Nucleus accumbens (tissue), 56 donors: ENCODE results near the gene SLC26A1.

Source experiments
- DNase-seq, 56 donors: peaks; one replicate each; lab custom pipeline; 2025; lab: John Stamatoyannopoulos, UW

The SLC26A1 gene

DNA sequence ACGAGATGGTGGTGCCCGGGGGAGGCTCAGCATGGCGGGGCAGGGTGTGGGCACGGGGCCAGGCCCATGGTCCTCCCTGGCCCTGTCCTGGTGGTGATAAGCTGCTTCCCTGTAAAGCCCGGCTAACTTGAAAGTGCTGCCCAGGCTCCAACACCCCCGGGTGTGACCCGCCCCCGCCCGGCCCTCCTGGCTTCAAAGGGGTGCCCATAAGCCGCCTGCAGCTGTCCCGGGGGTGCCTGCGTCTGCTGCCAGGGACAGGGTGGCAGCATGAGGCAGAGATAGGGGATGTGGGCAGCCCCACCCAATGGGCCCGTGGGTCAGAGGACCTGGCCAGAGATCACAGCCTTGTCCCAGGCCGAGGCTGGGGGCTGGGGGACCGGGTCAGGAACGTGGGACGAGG is 36.3 kb upstream of the SLC26A1 start:
- no peak for DNase-seq

DNA sequence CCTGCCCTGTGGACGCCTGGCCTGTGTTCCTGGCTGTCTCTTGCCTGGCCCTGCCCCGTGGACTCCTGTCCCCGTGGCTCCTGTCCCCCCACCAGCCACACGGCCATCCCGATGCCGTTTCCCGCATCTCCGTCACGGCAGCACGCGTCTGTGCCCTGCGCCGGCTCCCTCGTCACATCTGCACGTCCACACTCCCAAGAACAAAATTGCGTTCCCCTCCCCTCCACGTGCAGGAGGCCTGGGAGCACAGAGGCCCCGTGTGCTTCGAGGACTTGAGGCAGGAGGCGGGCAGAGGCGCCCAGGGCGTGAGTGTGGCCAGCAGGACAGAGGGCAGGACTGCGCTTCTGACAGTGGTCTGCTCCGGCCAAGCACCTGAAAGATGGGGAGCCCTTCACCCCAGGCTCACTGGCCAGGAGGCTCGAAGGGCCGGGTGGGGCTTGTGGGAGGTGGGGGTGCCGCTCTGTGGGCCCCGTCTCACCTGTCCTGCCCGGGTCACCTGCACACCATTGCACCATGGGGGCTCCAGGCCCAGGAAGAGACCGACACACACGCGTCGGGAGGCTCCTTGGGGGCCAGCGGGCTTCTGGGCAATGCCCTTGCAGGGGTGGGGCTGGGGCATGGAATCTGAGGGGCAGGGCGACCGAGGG is 35.5 kb upstream of the SLC26A1 start:
- DNase-seq: no peak

DNA sequence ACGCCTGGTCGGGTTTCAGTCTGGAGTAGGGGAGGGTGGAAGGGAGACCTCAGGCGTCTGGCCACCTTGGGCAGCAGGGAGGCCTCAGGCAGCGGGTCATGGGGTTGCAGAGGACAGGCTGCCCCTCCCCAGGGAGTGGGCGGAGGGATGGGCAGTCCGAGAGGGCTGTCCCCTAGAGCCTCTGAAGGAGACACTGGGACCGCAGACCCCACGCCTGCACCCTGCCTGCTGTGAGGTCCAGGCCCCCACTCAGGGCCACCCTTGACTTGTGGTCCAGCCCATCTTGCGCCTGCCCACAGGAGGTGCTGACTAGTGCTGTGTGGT is 34.7 kb upstream of the SLC26A1 start:
- DNase-seq: no peak

DNA sequence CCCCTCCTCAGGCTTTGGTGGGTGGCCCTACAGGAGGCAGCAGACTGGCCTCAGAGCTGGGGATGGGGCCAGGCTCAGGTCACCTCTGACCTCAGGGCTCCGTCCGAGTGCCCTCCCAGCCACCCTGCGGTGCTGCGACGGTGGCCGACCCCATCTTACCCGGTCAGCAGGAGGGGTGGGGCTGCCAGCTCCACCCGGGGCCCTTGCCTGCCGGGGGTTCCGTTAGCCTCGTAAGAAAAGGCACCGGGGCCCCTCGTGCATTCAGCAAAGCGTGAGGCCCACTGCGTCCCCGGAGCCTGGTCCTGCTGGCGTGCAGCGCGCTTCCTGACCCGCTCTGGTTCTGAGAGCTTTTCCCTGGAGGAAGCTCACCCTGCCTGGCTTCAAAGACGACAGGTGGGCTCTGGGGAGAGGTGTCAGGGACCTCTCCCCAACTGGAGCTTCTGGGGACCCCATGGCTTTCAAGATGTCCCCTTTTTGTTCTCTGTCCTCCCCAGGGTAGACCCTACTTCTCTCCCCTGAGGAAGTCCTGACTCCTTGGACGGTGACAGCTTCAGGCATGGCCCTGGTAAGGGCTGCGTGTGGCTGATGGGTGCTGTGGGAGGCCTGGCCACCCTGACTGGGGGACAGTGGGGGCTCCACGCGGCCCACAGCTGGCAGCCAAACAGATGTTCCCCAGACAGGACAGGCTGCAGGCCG is 34.2 kb upstream of the SLC26A1 start:
- no peak for DNase-seq

DNA sequence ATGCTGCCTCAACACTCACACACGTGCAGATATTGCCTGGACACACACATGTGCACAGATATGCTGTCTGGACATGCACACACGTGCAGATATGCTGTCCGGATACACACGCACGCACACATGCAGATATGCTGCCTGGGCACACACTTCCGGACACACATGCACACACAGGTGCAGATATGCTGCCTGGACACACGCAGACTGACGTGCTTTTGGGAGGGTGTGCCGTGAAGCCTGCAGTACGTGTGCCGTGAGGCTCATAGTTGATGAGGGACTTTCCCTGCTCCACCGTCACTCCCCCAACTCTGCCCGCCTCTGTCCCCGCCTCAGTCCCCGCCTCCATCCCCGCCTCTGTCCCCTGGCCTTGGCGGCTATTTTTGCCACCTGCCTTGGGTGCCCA is 32.9 kb upstream of the SLC26A1 start:
- no peak for DNase-seq

DNA sequence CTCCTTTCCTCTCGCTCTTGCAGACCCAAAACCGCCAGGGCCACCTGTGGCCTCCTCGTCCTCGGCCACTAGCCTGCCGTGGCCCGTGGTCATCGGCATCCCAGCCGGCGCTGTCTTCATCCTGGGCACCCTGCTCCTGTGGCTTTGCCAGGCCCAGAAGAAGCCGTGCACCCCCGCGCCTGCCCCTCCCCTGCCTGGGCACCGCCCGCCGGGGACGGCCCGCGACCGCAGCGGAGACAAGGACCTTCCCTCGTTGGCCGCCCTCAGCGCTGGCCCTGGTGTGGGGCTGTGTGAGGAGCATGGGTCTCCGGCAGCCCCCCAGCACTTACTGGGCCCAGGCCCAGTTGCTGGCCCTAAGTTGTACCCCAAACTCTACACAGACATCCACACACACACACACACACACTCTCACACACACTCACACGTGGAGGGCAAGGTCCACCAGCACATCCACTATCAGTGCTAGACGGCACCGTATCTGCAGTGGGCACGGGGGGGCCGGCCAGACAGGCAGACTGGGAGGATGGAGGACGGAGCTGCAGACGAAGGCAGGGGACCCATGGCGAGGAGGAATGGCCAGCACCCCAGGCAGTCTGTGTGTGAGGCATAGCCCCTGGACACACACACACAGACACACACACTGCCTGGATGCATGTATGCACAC is 31.8 kb upstream of the SLC26A1 start:
- DNase-seq: no peak

DNA sequence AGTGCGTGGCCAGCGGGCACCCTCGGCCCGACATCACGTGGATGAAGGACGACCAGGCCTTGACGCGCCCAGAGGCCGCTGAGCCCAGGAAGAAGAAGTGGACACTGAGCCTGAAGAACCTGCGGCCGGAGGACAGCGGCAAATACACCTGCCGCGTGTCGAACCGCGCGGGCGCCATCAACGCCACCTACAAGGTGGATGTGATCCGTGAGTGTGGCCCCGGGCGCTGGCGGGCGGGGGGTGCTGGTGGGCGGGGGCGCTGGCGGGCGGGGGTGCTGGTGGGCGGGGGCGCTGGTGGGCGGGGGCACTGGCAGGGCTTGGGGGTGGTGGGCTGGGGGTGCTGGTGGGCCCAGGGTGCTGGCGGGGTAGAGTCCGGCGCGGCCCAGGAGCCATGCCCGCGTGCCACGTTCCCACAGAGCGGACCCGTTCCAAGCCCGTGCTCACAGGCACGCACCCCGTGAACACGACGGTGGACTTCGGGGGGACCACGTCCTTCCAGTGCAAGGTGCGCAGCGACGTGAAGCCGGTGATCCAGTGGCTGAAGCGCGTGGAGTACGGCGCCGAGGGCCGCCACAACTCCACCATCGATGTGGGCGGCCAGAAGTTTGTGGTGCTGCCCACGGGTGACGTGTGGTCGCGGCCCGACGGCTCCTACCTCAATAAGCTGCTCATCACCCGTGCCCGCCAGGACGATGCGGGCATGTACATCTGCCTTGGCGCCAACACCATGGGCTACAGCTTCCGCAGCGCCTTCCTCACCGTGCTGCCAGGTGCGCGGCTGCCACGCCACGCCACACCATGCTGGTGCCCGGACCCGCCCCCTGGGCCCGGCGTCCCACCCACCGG is 30.9 kb upstream of the SLC26A1 start:
- no peak for DNase-seq

DNA sequence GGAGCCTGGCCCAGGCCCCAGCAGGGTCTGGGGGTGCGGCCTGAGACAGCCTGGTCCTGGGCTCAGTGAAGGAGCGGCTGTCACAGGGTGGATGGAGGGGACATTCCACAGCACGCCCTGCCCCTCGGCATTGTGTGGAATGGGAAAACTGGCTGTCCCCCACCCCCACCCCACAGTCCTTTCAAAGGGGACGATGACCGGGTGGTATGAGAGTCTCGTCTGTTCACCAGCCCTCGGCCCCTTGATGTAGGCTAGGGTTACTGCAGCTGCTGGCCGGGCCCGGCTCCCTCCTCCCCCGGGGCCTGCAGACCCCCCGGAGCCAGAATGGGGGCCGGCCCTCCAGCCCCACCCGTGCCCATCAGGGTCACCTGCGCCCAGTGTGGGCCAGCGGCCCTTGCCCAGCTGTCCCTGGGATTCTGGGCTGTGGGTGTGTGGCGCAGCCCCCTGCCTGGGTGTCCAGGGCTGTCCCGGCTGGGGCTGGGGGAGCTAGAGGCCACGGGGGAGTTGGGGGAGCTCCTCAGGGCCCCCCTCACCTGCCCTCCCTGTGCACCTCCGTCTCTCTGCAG is 30.0 kb upstream of the SLC26A1 start:
- no peak for DNase-seq

DNA sequence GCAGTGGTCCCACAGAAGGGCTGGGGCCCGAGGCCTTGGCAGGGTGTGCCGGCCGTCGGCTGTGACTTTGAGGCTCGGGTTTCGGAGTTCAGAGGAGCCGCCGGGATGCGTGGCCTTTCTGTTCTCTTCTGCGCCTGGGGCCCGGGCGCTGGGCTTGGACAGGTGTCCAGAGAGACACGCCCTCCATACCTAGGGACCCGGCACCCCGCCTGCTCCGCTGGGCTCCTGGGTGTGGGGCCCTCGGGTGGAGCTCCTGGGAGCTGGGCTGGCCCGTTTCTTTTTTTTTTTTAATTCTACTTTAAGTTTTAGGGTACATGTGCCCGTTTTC is 29.5 kb upstream of the SLC26A1 start:
- no peak for DNase-seq

DNA sequence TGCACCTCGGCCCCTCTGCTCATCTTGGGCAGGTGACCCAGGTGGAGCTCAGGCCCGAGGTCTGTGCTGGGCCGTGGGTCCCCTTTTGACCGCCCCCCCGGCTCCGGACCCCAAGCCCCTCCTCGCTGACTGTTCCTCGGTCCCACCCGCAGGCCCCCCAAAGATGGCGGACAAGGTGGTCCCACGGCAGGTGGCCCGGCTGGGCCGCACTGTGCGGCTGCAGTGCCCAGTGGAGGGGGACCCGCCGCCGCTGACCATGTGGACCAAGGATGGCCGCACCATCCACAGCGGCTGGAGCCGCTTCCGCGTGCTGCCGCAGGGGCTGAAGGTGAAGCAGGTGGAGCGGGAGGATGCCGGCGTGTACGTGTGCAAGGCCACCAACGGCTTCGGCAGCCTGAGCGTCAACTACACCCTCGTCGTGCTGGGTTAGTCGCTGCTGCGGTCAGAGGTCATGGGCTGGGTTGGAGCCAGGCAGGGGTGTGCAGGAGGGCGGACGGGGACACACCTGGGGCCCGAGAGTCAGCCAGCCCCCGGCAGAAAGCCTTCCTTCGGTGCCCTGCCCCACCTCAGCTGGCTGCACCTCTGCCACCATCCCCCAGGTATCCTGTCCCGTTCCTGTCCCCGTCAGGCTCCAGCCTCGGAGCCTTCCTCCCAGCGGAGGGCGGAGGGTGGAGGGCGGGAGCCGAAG is 29.0 kb upstream of the SLC26A1 start:
- no peak for DNase-seq

DNA sequence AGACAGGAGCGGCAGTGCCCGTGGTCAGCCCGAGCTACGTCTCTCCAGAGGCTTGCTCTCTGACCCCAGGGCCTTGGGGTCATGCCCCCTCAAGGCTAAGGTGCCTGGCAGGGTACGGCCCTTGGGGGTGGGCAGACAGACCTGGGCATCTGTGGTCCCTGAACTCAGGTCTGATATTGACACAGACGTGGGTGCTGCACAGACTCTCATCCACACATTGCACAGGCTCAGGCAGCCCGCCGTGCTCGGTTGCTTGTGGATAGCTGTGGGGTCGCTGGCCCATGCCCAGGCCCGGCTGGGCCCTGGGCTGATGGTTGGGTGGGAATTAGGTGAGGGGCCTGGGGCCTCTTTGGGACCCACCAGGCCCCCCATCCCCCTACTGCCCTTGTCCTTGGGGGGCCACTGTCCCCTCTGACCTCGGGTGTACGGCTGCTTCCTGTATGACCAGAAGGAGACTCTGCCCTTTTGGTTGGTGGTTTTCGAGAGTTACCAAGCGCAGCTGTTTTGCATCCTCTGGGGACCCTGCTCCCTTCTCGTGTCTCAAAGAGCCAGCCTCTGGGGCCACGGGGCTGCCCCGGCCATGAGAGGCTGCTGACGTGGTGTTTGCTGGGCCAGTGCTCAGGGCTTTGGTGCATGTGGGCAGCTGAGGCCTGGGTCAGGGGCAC is 28.3 kb upstream of the SLC26A1 start:
- no peak for DNase-seq

DNA sequence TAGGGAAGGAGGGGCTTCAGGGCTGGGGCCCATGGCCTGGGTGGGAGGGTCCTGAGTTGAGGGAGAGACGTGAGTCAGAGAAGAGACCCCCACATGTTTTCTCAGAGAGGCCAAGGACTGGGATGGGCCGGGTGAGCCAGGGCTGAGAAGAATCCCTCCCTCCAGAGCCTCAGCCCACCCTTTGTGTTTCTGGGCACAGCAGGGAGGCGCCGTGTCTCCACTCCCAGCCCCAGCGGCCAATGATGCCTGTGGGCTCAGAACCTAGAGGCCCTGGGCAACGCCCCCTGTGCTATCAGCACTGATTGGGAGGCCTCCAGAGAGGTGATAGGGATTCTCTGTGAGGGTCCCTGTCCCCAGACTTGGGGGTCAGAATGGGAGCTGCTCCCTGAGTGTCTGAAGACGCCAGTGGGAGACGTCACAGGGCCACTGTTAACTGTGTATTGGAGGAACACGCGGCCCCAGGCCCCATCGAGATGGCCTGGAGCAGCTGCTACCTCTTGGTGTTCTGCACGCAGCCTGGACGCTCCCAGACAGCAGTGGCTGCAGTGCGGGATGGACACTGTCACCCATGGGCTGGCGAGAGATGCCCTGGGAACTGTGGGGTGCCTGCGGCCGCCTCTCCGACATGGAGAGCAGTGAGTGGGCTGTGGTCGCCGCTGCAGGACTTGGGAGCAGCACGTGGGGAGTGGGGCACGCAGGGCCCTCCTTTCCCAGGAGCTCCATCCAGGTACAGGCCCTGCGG is 26.7 kb upstream of the SLC26A1 start:
- no peak for DNase-seq

DNA sequence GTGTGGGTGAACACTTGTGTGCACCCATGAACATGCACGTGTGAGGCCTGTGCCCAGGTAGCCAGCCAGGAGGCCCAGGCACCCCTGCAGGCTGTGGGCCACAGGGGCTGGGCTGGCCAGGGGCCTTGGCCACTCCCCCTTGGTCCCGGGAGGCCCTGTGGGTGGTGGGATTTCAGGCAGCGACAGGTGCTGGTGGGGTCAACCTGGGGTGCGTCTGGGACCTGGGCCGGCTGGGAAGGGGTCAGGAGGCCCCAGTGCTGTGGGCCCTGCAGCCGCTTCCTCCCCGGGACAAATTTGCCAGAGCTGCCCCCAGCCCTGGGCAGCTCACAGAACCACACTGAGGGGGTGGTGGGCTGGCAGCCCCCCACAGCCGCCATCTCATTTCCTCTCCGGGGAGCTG is 26.1 kb upstream of the SLC26A1 start:
- DNase-seq: no peak

DNA sequence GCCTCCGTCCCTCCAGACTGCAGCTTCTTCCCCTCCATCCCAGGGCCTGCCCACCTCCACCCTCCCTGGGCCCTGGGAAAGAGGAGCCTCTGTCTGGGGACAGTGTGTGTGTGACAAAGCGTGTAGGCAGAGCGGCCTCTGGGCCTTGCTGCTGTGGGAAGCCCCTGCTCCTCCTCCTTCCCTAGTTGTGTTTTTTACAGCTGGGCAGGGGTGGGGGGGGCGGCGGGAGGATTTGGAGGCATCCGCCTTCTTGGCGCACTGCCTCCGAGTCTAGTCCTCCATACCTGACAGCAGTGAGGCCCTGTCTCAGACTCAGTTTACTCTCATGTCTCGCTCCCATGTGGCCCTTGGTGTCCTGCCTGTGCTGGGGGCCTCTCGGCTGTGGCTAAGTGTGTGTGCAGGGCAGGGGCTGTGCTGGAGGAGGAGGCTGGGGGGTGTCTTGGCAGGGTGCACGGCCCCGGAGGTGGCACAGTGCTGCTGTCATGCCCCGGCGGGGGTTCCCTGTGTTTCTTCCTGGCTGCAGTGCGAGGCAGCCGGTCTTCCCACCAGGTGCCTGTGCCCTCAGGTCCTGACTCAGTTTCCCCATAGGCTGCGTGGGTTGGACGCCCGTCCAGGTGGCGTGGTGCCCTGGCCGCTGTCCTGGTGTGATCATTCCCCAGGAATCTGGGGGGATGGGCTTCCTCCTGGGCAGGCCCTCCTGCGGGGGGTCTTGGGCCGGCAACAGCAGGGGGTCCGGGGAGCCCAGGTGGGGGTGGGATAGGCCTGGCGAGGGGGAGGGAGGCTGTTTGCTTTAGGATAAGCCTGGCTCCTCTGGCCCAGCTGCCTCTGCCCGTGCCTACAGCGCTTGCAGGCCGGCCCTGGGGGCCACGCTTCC is 25.2 kb upstream of the SLC26A1 start:
- no peak for DNase-seq

DNA sequence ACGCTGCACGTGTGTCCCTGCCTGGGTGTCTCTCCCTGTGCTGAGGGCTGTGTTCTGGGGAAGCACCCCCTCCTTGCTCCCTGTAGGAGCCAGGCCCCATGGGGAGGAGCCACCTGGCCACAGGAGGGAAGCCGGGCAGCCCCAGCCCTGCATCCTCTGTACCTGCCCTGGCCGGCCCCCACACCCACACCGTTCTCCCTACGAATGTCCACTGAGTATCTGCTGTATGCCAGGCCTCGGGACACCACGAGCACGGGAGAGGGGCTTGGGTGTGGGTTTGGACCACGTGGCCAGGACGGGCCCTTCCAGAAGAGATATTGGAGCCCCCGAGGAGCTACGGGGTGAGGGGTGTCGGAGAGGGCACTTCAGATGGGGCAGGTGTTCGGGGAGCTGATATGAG is 24.5 kb upstream of the SLC26A1 start:
- DNase-seq: no peak

DNA sequence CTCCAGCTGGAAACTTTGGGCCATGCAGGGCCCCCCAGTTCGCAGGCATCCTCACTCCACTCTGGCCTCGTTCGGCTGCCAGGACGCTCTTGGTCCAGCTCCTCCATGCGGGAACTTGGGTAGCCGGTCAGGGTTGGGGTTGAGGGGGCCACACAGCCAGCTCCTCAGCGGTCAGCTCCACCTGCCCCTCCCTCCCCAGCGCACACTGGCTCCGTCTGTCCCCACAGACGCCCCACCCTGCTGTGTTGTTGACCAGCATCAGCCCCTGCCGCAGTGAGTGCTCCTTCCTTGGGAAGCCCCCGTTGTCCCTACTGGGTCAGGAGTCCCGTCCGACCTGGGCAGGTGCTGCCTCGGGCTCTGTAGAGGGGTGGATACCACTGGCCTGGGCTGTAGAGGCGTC is 24.0 kb upstream of the SLC26A1 start:
- DNase-seq: no peak

DNA sequence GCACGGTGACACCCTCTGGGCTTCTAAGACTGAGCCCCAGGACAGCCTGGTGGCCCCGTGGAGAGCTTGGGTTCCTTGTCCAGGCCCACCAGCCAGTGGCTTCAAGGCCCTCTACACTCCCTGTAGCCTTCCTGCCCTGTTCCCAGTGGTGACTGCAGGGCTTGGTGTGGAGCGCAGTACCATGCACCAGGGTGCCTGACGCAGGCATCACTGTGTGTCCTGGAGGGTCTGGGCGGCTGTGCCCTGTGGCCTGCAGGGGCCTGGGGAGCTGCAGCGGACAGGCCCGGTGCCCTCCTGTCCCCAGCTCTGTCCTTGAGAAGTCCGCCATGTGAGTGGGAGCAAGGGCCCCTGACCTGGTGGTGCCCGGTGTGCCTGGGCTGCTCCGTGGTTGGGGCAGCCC is 22.5 kb upstream of the SLC26A1 start:
- no peak for DNase-seq

DNA sequence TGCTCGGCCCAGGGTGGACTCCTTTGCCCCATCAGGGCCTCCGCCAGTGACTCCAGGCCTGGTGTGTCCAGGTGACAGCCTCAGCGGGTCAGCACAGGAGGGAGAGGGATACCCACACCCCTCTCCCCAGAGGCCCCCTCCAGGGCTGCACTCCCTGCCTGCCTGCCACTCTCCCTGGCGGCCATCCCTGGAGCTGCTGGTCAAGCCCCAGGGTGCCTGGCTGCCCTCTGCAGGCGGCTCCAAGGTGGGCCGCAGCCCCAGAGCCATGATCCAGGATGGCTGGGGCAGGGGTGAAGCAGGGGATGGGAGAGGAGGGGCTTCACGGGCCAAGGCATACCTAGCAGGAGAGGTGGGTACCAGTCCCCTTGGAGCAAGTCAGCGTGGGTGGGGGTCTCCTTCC is 22.0 kb upstream of the SLC26A1 start:
- peak in 14 of 56 donors; percentile 42 to 73 (median 62) for DNase-seq
